HepG2 (cell line): Measurements from ENCODE around the gene HPCAL4. TPM values are rescaled to one million over a fixed set of nuclear protein-coding genes. Genes with fewer than 3 reads are reported as not detected.

Experiments
- ATAC-seq: fragments of 200-7000 bp; cut with Tn5 transposase; 3 replicates; pipeline ENCODE4 v1.9.1; 2020; ENCODE audit warnings: mild to moderate bottlenecking, moderate library complexity
- BruUV-seq: library from RNA; stranded (reverse); fragments of 400-500 nt; replicated peaks from 2 replicates; lab custom pipeline; 2021; lab: Mats Ljungman, UMichigan
- CTCF ChIA-PET: fragments of 300-600 bp; formaldehyde crosslinking; extraction: SDS; loops from one replicate; lab custom pipeline; 2021; ENCODE audit warnings: low total read pairs, inconsistent platforms, low intra/inter-chr PET ratio; lab: Yijun Ruan, JAX
- POLR2A ChIA-PET: fragments of 350-600 bp; sonication (Branson Sonifier 250); formaldehyde crosslinking; loops from one replicate; lab custom pipeline; 2020; ENCODE audit warnings: antibody characterized with exemption, inconsistent platforms; lab: Yijun Ruan, JAX
- DNase-seq: peaks from one replicate; pipeline ENCODE4 v3.0.0-alpha.2; 2015; ENCODE audit warnings: low spot score
- FAIRE-seq: peaks from 3 replicates; lab custom pipeline; 2011; peaks lifted over from hg19 to GRCh38; lab: Jason Lieb, UNC
- H2AFZ ChIP-seq: one replicate; pipeline ENCODE4 v1.6.1; 2011; ENCODE audit warnings: low read length, inconsistent platforms
- H3K27ac ChIP-seq: fragments of 300-600 bp; 3 replicates; pipeline ENCODE4 v1.8.0; 2011; ENCODE audit warnings: mixed run types, mild to moderate bottlenecking, mixed read lengths, low read length, inconsistent platforms; ENCODE audit not compliant: insufficient read depth; ENCODE audit errors: extremely low read length
- H3K27me3 ChIP-seq, 2 experiments: fragments of 200-600 bp in 1 of 2; 2 replicates in 1 of 2; 3 replicates in 1 of 2; pipeline versions ENCODE4 v1.6.0 to v1.8.0; 2011; ENCODE audit warnings: low read length in 2 of 2, mild to moderate bottlenecking in 2 of 2, moderate library complexity in 2 of 2, inconsistent platforms in 1 of 2; ENCODE audit not compliant: insufficient read depth in 2 of 2, control insufficient read depth in 1 of 2
- H3K36me3 ChIP-seq, 2 experiments: fragments of 200-600 bp in 1 of 2; replicated peaks in 1 of 2; 2 replicates in 1 of 2; 3 replicates in 1 of 2; pipeline versions ENCODE4 v1.5.1 to v1.8.0; 2011; ENCODE audit warnings: low read length in 2 of 2, inconsistent platforms in 1 of 2; ENCODE audit not compliant: insufficient read depth in 2 of 2, control insufficient read depth in 1 of 2
- H3K4me1 ChIP-seq: 2 replicates; pipeline ENCODE4 v1.5.1; 2012; ENCODE audit warnings: low read length, inconsistent platforms; ENCODE audit not compliant: insufficient read depth
- H3K4me2 ChIP-seq: 2 replicates; pipeline ENCODE4 v1.6.0; 2011; ENCODE audit warnings: low read depth, low read length, inconsistent platforms
- H3K4me3 ChIP-seq, 3 experiments: fragments of 200-600 bp in 1 of 3; sonication (generic), shearing (Covaris generic) in 1 of 3; replicated peaks in 1 of 3; 2 replicates each; pipeline ENCODE4 v1.5.1; 2011 to 2016; ENCODE audit warnings: low read length in 3 of 3, inconsistent platforms in 2 of 3, low read depth in 2 of 3, mild to moderate bottlenecking in 2 of 3, control low read depth in 1 of 3, mixed read lengths in 1 of 3; ENCODE audit not compliant: insufficient read depth in 1 of 3
- H3K79me2 ChIP-seq: one replicate; pipeline ENCODE4 v1.6.1; 2011; ENCODE audit warnings: low read length, inconsistent platforms; ENCODE audit not compliant: insufficient read depth
- H3K9ac ChIP-seq: 2 replicates; pipeline ENCODE4 v1.6.0; 2011; ENCODE audit warnings: mild to moderate bottlenecking, low read depth, low read length, inconsistent platforms; ENCODE audit not compliant: insufficient read depth
- H3K9me3 ChIP-seq: 2 replicates; pipeline ENCODE4 v1.5.1; 2012; ENCODE audit warnings: mild to moderate bottlenecking, low read length
- H4K20me1 ChIP-seq: 2 replicates; pipeline ENCODE4 v1.6.0; 2011; ENCODE audit warnings: inconsistent platforms, mild to moderate bottlenecking, low read length, moderate library complexity; ENCODE audit not compliant: insufficient read depth
- NCOR1 ChIP-seq: fragments of 200-600 bp; sonication (generic); IDR thresholded peaks from 2 replicates; pipeline ENCODE4 v1.7.0; 2017; ENCODE audit warnings: antibody characterized with exemption, low read length, borderline replicate concordance
- SP2 ChIP-seq: sonication (generic); formaldehyde crosslinking; IDR thresholded peaks from 2 replicates; pipeline ENCODE4 v1.5.1; 2020; ENCODE audit warnings: mild to moderate bottlenecking, missing genetic modification reagents
- THAP11 ChIP-seq: IDR thresholded peaks from 2 replicates; pipeline ENCODE4 v1.6.1; 2016; ENCODE audit warnings: missing biosample characterization, missing genetic modification reagents
- ZNF143 ChIP-seq: sonication (generic); formaldehyde crosslinking; IDR thresholded peaks from 2 replicates; pipeline ENCODE4 v1.4.0; 2020; ENCODE audit warnings: missing genetic modification reagents
- WGBS: methylation state at CpG from one replicate; pipeline ENCODE4 v1.1.6; 2017; ENCODE audit warnings: low lambda C conversion rate; 5-methylcytosine and 5-hydroxymethylcytosine counted together
- in situ Hi-C: cut with HindIII; loops from 2 replicates; pipeline ENCODE4 v1.10.0; 2017; ENCODE audit warnings: low pct_unique_long_range_greater_than_20kb; ENCODE audit not compliant: extremely low pct_ligation_motif_present
- intact Hi-C: fragments of 100-400 bp; cut with micrococcal nuclease; formaldehyde crosslinking; loops from one replicate; pipeline ENCODE4 v1.10.0; 2022; ENCODE audit not compliant: unreplicated experiment
- polyA plus RNA-seq, 8 experiments: library from polyadenylated mRNA; depleted of rRNA in 3 of 8; stranded (reverse) in 7 of 8; unstranded in 1 of 8; fragments of >200 nt; fragmentation: Illumina TruSeq in 4 of 8; extraction: Trizol in 4 of 8; gene quantifications; 2 replicates each; pipeline versions ENCODE4 v1.2.1 to v1.2.3, GENCODE V29; 2011 to 2016; ENCODE audit warnings: low read depth in 4 of 8, missing spikeins in 1 of 8, mixed read lengths in 1 of 8; ENCODE audit not compliant: insufficient read depth in 1 of 8
- total RNA-seq, 5 experiments: library from RNA; depleted of rRNA; stranded (reverse); fragments of >200 nt; fragmentation: Illumina TruSeq; extraction: Trizol; gene quantifications; 2 replicates each; pipeline ENCODE4 v1.2.3, GENCODE V29; 2016; ENCODE audit warnings: low read depth in 1 of 5
- TF ChIP-seq, protein P1 (sequence below): sonication (generic); formaldehyde crosslinking; IDR thresholded peaks from 2 replicates; pipeline ENCODE4 v1.8.1; 2023; ENCODE audit warnings: mild to moderate bottlenecking, moderate library complexity, missing genetic modification reagents
- TF ChIP-seq, protein P2 (sequence below): sonication (generic); formaldehyde crosslinking; IDR thresholded peaks from 2 replicates; pipeline ENCODE4 v1.9.0; 2021; ENCODE audit warnings: mild to moderate bottlenecking, missing genetic modification reagents

Gene HPCAL4
- total and polyA plus RNA-seq, 2 of the 13 experiments (the other 11 are each of a cell fraction or from before 2014, with no cell fraction given) = not detected

DNA sequence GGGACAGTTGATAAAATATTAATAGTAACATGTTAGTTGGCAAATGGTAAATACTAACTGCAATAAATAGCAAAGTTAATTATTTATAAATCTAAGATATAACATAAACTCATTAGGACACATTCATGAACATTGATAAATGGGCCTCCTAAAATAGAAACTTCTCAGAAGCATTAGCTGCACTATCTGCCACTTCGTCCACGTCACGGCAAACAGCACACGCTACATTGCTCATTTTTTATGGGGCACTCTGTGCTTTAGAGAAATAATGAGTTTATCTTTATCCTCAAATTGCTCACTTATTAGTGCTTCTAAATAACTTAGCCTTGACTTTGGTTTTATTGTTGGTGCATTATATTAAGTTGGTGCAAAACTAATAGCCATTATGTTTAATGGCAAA is 16.3 kb upstream of the HPCAL4 start:
- no peak overlapping the region for H3K4me2 ChIP-seq
- no peak for TF ChIP-seq SP2 (CRISPR knock-in tag)
- TF ChIP-seq ZNF143 = no peak
- TF ChIP-seq, protein P1, sequence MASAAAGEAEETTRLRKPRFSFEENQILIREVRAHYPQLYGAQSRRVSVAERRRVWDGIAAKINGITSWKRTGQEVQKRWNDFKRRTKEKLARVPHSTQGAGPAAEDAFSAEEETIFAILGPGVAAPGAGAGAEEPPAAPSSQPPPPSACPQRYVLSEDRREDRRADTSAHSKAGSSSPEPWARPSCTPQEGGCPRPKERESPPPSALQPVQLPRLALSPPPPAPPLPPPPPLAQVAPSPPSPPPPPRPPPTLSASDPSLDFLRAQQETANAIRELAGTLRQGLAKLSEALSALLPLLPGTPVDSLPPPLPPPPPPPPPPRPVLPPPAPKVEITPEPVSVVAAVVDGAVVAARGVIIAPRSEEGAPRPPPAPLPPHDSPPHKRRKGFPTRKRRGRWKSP = no peak
- TF ChIP-seq THAP11 = no peak
- TF ChIP-seq, protein P2, sequence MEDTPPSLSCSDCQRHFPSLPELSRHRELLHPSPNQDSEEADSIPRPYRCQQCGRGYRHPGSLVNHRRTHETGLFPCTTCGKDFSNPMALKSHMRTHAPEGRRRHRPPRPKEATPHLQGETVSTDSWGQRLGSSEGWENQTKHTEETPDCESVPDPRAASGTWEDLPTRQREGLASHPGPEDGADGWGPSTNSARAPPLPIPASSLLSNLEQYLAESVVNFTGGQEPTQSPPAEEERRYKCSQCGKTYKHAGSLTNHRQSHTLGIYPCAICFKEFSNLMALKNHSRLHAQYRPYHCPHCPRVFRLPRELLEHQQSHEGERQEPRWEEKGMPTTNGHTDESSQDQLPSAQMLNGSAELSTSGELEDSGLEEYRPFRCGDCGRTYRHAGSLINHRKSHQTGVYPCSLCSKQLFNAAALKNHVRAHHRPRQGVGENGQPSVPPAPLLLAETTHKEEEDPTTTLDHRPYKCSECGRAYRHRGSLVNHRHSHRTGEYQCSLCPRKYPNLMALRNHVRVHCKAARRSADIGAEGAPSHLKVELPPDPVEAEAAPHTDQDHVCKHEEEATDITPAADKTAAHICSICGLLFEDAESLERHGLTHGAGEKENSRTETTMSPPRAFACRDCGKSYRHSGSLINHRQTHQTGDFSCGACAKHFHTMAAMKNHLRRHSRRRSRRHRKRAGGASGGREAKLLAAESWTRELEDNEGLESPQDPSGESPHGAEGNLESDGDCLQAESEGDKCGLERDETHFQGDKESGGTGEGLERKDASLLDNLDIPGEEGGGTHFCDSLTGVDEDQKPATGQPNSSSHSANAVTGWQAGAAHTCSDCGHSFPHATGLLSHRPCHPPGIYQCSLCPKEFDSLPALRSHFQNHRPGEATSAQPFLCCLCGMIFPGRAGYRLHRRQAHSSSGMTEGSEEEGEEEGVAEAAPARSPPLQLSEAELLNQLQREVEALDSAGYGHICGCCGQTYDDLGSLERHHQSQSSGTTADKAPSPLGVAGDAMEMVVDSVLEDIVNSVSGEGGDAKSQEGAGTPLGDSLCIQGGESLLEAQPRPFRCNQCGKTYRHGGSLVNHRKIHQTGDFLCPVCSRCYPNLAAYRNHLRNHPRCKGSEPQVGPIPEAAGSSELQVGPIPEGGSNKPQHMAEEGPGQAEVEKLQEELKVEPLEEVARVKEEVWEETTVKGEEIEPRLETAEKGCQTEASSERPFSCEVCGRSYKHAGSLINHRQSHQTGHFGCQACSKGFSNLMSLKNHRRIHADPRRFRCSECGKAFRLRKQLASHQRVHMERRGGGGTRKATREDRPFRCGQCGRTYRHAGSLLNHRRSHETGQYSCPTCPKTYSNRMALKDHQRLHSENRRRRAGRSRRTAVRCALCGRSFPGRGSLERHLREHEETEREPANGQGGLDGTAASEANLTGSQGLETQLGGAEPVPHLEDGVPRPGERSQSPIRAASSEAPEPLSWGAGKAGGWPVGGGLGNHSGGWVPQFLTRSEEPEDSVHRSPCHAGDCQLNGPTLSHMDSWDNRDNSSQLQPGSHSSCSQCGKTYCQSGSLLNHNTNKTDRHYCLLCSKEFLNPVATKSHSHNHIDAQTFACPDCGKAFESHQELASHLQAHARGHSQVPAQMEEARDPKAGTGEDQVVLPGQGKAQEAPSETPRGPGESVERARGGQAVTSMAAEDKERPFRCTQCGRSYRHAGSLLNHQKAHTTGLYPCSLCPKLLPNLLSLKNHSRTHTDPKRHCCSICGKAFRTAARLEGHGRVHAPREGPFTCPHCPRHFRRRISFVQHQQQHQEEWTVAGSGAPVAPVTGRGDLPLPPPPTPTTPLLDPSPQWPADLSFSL (CRISPR knock-in tag) = no peak
- no peak for TF ChIP-seq NCOR1
- TF ChIP-seq, all 625 proteins: peak for 0
- in situ Hi-C loops = no loop called here
- DNase-seq (no peak), ATAC-seq (no peak), FAIRE-seq (no peak)
- ChIA-PET CTCF (no interaction called here), POLR2A (no interaction called here)
- WGBS = 85% methylated on average over 4 of the region's 4 CpGs
- Histone ChIP-seq H3K36me3 (no peaks in the 10 kb centered on the region), H3K4me1 (peaks cover 11% of the 10 kb centered on the region; the same call in 1 of the 2 replicates), H2AFZ (no peak overlapping the region), H4K20me1 (no peaks in the 10 kb centered on the region), H3K9ac (no peak overlapping the region), H3K4me3 (no peak overlapping the region), H3K27me3 (0 out of 5 replicates have a peak, but pooled peaks cover 0 to under 1% of the 10 kb centered on the region in 2 experiments), H3K9me3 (no peaks in the 10 kb centered on the region), H3K27ac (no peak overlapping the region), H3K79me2 (no peaks in the 10 kb centered on the region)
- BruUV-seq = no TSS peak
- intact Hi-C loops = no loop called here
